Endometrial microvascular endothelial cells (primary cell): ENCODE data around the gene KIRREL2. TPM values are rescaled to one million over a fixed set of nuclear protein-coding genes. Genes with fewer than 3 reads are reported as not detected.
"Not testable (repeated sequence)": the region's sequence is repeated elsewhere in the genome, so short reads cannot be mapped to it uniquely, and the experiment has no call there.

Source experiments
- in situ Hi-C: cut with HindIII; loops from 2 replicates; pipeline ENCODE4 v1.10.0; 2017; ENCODE audit warnings: low sequenced_read_pairs, low pct_unique_long_range_greater_than_20kb; ENCODE audit errors: inconsistent ontology term
- total RNA-seq: library from RNA; depleted of rRNA; stranded (reverse); fragments of >200 nt; gene quantifications from one replicate; pipeline ENCODE4 v1.2.3, GENCODE V29; 2015; ENCODE audit errors: inconsistent ontology term

Gene KIRREL2
- total RNA-seq, 1 donor from 2014 or later = not detected

DNA sequence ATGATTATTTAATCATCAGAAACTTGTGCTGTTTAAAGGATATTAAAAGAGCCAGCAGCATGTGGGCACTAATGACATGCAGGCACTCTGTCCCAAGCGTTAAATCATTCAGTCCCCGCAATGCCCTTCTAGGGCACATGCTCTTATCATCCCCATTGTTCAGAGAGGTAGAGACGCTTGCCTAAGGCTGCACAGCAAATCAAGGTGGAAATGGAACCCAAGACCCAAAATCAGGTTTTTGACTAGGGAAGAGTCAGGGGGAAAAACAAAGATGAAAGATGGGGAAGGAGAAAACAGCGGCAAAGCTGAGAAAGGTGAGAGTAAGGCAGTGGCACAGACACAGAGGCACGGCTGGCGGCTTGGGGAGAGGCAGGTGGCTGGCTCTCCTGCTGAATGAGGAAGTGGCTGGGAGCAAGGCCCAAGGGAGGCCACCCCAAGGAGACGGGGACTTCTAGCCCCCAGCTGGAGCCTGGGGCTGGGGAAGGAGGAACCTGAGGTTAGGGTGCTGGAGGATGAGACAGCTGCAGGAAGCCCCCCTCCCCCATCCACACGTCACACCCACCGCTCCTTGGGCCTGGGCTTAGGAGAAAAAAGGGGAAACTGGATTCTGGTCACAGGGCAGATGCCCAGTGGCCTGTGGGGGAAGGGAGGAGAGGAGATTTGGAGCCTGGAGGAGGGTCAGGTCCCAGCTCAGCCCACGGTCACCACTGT, 52.4 kb downstream of the KIRREL2 start:
- in situ Hi-C loops = no loop called here

DNA sequence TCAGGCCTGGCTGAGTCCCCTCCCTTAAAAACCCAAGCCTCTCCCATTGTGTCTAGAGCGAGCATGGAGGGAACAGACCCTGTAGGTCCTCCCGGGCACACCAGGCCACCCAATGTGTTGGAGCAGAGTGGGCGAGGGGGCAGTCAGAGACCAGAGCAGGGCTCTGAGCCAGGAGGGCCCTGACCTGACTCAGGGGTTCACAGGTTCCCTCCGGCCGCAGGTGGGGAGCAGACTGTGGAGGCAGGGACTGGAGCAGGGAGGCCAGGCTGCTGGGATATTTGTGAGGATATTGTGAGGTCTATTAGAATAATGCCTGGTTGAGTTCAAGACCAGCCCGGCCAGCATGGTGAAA, 52.9 kb downstream of the KIRREL2 start:
- in situ Hi-C loops = no loop called here

DNA sequence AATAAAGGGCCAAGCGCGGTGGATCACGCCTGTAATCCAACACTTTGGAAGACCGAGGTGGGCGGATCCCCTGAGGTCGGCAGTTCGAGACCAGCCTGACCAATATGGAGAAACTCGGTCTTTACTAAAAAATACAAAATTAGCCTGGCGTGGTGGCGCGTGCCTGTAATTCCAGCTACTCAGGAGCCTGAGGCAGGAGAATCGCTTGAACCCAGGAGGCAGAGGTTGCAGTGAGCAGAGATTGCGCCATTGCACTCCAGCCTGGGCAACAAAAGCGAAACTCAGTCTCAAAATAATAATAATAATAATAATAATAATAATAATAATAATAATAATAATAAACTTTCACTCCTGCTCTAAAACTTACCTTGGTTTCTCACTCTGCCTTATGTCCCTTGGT, 53.6 kb downstream of the KIRREL2 start:
- in situ Hi-C loops = not testable (repeated sequence)

DNA sequence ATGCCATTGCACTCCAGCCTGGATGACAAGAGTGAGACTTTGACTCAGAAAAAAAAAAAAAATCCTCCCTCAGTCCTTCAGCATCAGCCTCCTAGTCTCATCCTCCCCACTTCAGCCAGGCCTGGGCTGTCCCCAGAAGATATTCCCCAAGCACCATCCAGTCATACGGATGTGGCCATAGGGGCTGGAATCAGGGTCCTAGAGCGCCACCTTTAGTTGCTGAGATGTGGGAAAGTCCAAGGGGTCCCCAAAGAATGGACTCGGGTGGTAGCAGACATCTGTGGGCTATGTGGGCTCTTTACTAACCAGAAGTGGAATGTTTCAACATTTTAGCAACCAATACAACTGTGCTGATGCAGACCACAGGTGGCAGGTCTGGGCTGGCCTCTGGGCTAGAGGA, 54.5 kb downstream of the KIRREL2 start:
- in situ Hi-C loops = no loop called here

DNA sequence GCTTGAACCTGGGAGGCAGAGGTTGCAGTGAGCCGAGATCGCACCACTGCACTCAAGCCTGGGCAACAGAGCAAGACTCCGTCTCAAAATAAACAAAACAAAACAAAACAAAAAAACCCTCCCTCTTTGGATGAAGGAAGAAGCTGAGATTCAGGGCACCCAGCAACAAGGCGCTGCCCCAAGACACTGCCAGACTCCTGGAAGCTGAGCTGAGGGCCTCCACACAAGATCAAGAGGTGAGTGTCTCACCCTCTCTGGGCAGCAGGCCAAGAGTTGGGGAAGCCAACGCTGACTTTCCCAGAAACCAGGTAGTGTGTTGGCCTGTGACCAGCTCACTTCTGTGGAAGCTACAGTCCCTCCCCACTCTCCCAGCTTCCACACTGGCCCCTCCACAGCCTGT, 55.1 kb downstream of the KIRREL2 start:
- in situ Hi-C loops = no loop called here

DNA sequence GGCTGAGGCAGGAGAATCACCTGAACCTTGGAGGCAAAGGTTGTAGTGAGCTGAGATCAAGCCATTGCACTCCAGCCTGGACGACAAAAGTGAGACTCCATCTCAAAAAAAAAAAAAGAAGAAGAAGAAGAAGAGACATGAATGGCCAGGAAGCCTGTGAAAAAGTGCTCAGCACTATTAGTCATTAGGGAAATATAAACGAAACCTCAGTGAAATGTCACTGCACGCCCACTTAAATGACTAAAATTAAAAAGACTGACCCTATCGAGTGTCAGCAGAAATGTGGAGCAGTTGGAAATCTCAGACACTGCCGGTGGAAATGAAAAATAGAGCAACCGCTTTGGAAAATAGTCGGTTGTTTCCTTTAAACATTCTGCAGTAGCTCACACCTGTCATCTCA, 56.9 kb downstream of the KIRREL2 start:
- in situ Hi-C loops = no loop called here

DNA sequence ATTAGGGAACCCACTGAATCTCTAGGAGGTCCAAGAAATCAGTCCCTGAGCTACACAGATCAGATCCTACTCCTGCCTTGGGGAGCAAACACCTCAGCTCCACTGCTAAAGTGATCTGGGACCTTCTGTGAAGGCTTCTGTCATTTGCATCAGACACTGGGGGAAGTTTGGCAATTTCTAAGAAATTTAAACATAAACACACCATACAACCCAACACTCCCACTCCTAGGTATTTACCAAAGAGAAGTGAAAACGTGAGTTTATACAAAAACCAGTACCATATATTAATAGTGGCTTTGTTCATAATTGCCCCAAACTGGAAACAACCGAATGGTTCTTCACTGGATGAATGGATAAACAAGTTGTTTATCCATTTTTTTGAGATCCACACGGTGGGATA, 58.7 kb downstream of the KIRREL2 start:
- in situ Hi-C loops = no loop called here

Other genes with a start within 250 kb of the KIRREL2 start
- gene HAUS5, start 244.2 kb upstream of the KIRREL2 start, total RNA-seq = 20.8 TPM
- 84.6 TPM for gene RBM42, start 227.9 kb upstream of the KIRREL2 start, total RNA-seq
- gene ETV2, start 215.2 kb upstream of the KIRREL2 start, total RNA-seq = not detected
- 610 TPM for gene COX6B1, start 208.6 kb upstream of the KIRREL2 start, total RNA-seq
- gene UPK1A, start 190.4 kb upstream of the KIRREL2 start, total RNA-seq = not detected
- gene ZBTB32, start 152.4 kb upstream of the KIRREL2 start, total RNA-seq = not detected
- 11.1 TPM for gene KMT2B, start 138.9 kb upstream of the KIRREL2 start, total RNA-seq
- gene IGFLR1, start 114.5 kb upstream of the KIRREL2 start, total RNA-seq = 2.0 TPM
- 7.4 TPM for gene U2AF1L4, start 111.5 kb upstream of the KIRREL2 start, total RNA-seq
- gene PSENEN, start 111.3 kb upstream of the KIRREL2 start, total RNA-seq = 36.0 TPM
- 13.1 TPM for gene LIN37, start 108.3 kb upstream of the KIRREL2 start, total RNA-seq
- gene HSPB6, start 99.9 kb upstream of the KIRREL2 start, total RNA-seq = not detected
- gene PROSER3, start 98.7 kb upstream of the KIRREL2 start, total RNA-seq = 7.2 TPM
- gene ARHGAP33, start 81.3 kb upstream of the KIRREL2 start, total RNA-seq = 0.19 TPM
- not detected for gene PRODH2, start 44.1 kb upstream of the KIRREL2 start, total RNA-seq
- gene NPHS1, start 4.4 kb upstream of the KIRREL2 start, total RNA-seq = not detected
- 9.4 TPM for gene APLP1, start 11.7 kb downstream of the KIRREL2 start, total RNA-seq
- gene NFKBID, start 43.6 kb downstream of the KIRREL2 start, total RNA-seq = 6.6 TPM
- not detected for gene HCST, start 45.6 kb downstream of the KIRREL2 start, total RNA-seq
- not detected for gene TYROBP, start 51.4 kb downstream of the KIRREL2 start, total RNA-seq
- gene LRFN3, start 79.5 kb downstream of the KIRREL2 start, total RNA-seq = 2.5 TPM
- gene SDHAF1, start 138.3 kb downstream of the KIRREL2 start, total RNA-seq = 17.0 TPM
- gene SYNE4, start 151.9 kb downstream of the KIRREL2 start, total RNA-seq = not detected
- gene ALKBH6, start 157.3 kb downstream of the KIRREL2 start, total RNA-seq = 36.1 TPM
- gene CLIP3, start 176.0 kb downstream of the KIRREL2 start, total RNA-seq = 5.9 TPM
- 5.4 TPM for gene THAP8, start 197.4 kb downstream of the KIRREL2 start, total RNA-seq
- gene WDR62, start 198.0 kb downstream of the KIRREL2 start, total RNA-seq = 11.5 TPM